MCF 10A (cell line): ENCODE measurements around the gene XG. TPM values are rescaled to one million over a fixed set of nuclear protein-coding genes. Genes with fewer than 3 reads are reported as not detected.
"Not testable (repeated sequence)": the region's sequence is repeated elsewhere in the genome, so short reads cannot be mapped to it uniquely, and the experiment has no call there.

Experiments used
- BruUV-seq: library from RNA; stranded (reverse); fragments of 400-500 nt; replicated peaks from 2 replicates; lab custom pipeline; 2021; lab: Mats Ljungman, UMichigan
- CTCF ChIA-PET: fragments of 300-600 bp; sonication (Branson Sonifier 250); formaldehyde crosslinking; extraction: SDS; loops from one replicate; lab custom pipeline; 2021; ENCODE audit warnings: antibody characterized with exemption, inconsistent platforms; lab: Yijun Ruan, JAX
- POLR2A ChIA-PET: fragments of 300-600, 350-650 bp; sonication (Branson Sonifier 250); formaldehyde crosslinking; extraction: SDS; loops from one replicate; lab custom pipeline; 2020; ENCODE audit warnings: antibody characterized with exemption, inconsistent platforms; lab: Yijun Ruan, JAX
- DNase-seq: peaks from one replicate; pipeline ENCODE4 v3.0.0-alpha.2; 2018; ENCODE audit not compliant: unreplicated experiment
- H3K27ac Mint-ChIP-seq: one replicate; pipeline ENCODE4 v1.8.0; 2022; ENCODE audit warnings: mild to moderate bottlenecking, low read depth, mixed read lengths; ENCODE audit not compliant: unreplicated experiment
- H3K27me3 Mint-ChIP-seq: one replicate; pipeline ENCODE4 v1.8.0; 2022; ENCODE audit warnings: mixed read lengths; ENCODE audit not compliant: insufficient read depth, unreplicated experiment
- H3K36me3 Mint-ChIP-seq: one replicate; pipeline ENCODE4 v1.8.0; 2022; ENCODE audit warnings: mild to moderate bottlenecking, moderate library complexity, mixed read lengths; ENCODE audit not compliant: insufficient read depth, unreplicated experiment
- H3K4me1 Mint-ChIP-seq: one replicate; pipeline ENCODE4 v1.8.0; 2022; ENCODE audit warnings: mixed read lengths; ENCODE audit not compliant: insufficient read depth, unreplicated experiment
- H3K4me3 Mint-ChIP-seq: one replicate; pipeline ENCODE4 v1.8.0; 2022; ENCODE audit warnings: mild to moderate bottlenecking, moderate library complexity, mixed read lengths; ENCODE audit not compliant: unreplicated experiment
- H3K9me3 Mint-ChIP-seq: one replicate; pipeline ENCODE4 v1.8.0; 2022; ENCODE audit warnings: mixed read lengths; ENCODE audit not compliant: unreplicated experiment
- intact Hi-C: fragments of 100-400 bp; cut with micrococcal nuclease; formaldehyde crosslinking; loops from 2 replicates; pipeline ENCODE4 v1.14.1; 2022
- total RNA-seq: library from RNA; stranded (reverse); gene quantifications from 2 replicates; pipeline ENCODE4 v1.2.3, GENCODE V29; 2022
- TF ChIP-seq, protein P1 (sequence below): fragments of 200-600 bp; IDR thresholded peaks from one replicate; pipeline ENCODE4 v1.8.0; 2022; ENCODE audit warnings: antibody characterized with exemption, mild to moderate bottlenecking; ENCODE audit not compliant: unreplicated experiment

Gene XG
- total RNA-seq, 1 experiment from 2014 or later, result not detected

- CTCF ChIA-PET, result no interaction called here
- Mint-ChIP-seq H3K4me1 (no peaks in the 10 kb centered on the region), H3K27ac (no peak overlapping the region), H3K9me3 (no peaks in the 10 kb centered on the region), H3K27me3 (no peaks in the 10 kb centered on the region), H3K4me3 (no peak overlapping the region), H3K36me3 (peaks cover 74% of the 10 kb centered on the region)
- no peak for DNase-seq
- POLR2A ChIA-PET, result no interaction called here
- no TSS peak for BruUV-seq
- TF ChIP-seq, protein P1, sequence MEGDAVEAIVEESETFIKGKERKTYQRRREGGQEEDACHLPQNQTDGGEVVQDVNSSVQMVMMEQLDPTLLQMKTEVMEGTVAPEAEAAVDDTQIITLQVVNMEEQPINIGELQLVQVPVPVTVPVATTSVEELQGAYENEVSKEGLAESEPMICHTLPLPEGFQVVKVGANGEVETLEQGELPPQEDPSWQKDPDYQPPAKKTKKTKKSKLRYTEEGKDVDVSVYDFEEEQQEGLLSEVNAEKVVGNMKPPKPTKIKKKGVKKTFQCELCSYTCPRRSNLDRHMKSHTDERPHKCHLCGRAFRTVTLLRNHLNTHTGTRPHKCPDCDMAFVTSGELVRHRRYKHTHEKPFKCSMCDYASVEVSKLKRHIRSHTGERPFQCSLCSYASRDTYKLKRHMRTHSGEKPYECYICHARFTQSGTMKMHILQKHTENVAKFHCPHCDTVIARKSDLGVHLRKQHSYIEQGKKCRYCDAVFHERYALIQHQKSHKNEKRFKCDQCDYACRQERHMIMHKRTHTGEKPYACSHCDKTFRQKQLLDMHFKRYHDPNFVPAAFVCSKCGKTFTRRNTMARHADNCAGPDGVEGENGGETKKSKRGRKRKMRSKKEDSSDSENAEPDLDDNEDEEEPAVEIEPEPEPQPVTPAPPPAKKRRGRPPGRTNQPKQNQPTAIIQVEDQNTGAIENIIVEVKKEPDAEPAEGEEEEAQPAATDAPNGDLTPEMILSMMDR, result no peak
- intact Hi-C loops, result no loop called here
These were observed 16.6 kb upstream of the XG start for GRCh38 chrX:2735270-2735669.

GRCh38 chrX:2740672-2741071, 11.2 kb upstream of the XG start:
- no peaks in the 10 kb centered on the region for H3K27me3 Mint-ChIP-seq
- H3K4me3 Mint-ChIP-seq, result no peak overlapping the region
- TF ChIP-seq, protein P1, result no peak
- ChIA-PET POLR2A (no interaction called here), CTCF (no interaction called here)
- intact Hi-C loops, result loop anchor here (5.0 kb wide), 1 partner anchor 48 kb away; the partner anchor contains the start of gene CD99
- BruUV-seq, result no TSS peak
- H3K27ac Mint-ChIP-seq, result no peak overlapping the region
- H3K4me1 Mint-ChIP-seq, result no peaks in the 10 kb centered on the region
- no peak for DNase-seq
- no peaks in the 10 kb centered on the region for H3K9me3 Mint-ChIP-seq
- peaks cover 46% of the 10 kb centered on the region for H3K36me3 Mint-ChIP-seq

DNA sequence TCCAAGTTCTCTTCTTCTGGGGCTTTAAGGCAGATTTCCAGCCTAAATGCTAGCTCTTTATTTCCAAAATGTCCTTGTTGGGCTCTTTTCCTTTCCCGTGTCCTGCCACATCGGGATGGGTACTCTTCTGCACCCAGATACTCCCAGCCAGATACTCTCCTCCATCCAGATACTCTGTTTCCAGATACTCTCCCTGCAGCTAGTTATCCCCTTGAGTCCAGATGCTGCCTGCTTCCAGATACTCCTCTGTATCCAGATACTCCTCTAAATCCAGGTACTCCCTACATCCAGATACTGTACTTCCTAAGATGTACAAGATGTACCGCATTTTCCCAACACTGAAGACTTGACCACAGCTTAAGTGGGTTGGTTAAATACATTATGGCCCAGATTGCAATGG, 10.5 kb upstream of the XG start:
- no peak for DNase-seq
- no TSS peak for BruUV-seq
- Mint-ChIP-seq H3K27me3 (no peaks in the 10 kb centered on the region), H3K36me3 (peaks cover 39% of the 10 kb centered on the region), H3K4me1 (no peaks in the 10 kb centered on the region), H3K9me3 (no peaks in the 10 kb centered on the region), H3K27ac (no peak overlapping the region), H3K4me3 (no peak overlapping the region)
- ChIA-PET CTCF (no interaction called here), POLR2A (no interaction called here)
- TF ChIP-seq, protein P1, result no peak
- intact Hi-C loops, result loop anchor here (5.0 kb wide), 1 partner anchor 49 kb away; the partner anchor contains the start of gene CD99

DNA sequence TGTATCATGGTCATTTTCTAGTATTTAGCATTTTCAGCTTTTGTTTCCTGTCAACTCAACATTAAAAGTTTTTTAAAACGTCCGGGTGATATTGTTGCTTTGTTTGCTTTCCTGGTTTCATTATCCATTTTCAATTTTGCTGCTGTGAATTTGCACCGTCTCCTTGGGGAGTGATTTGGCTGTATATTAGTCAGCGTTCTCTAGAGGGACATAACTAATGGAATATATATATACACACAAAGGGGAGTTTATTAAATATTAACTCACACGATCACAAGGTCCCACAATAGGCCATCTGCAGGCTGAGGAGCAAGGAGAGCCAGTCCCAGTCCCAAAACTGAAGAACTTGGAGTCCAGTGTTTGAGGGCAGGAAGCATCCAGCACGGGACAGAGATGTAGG, 5.6 kb upstream of the XG start:
- CTCF ChIA-PET, BruUV-seq, H3K4me3 Mint-ChIP-seq, H3K27me3 Mint-ChIP-seq, H3K27ac Mint-ChIP-seq, H3K9me3 Mint-ChIP-seq, intact Hi-C loops, H3K4me1 Mint-ChIP-seq, POLR2A ChIA-PET, DNase-seq: not testable (repeated sequence)
- H3K36me3 Mint-ChIP-seq, result peaks cover 10% of the 10 kb centered on the region
